HG02588 (cell line): ENCODE measurements around the gene ARGLU1.

Experiments
- ATAC-seq: cut with Tn5 transposase; IDR thresholded peaks from one replicate; pipeline ENCODE4 v1.9.1; 2021; ENCODE audit warnings: mild to moderate bottlenecking, moderate library complexity; ENCODE audit not compliant: unreplicated experiment

Gene ARGLU1

DNA sequence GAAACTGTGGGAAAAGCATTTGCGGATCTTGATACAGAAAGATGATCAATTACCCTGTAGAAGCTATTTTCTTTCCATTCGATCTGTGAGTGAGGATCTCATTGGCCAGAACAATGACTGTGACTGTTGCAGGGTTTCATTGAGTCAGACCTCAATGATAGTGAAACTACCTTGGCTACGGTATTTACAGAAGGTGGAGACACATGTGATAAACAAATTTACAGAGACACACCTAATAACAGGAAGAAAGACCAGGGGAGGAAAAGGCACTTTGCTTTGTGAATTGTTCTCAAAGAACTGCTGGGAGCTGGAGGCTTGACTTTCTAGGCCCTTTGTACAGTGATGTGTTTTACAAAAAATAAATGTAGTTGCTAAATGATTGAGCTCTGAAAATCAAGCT, 19.9 kb upstream of the ARGLU1 start:
- no peak for ATAC-seq

DNA sequence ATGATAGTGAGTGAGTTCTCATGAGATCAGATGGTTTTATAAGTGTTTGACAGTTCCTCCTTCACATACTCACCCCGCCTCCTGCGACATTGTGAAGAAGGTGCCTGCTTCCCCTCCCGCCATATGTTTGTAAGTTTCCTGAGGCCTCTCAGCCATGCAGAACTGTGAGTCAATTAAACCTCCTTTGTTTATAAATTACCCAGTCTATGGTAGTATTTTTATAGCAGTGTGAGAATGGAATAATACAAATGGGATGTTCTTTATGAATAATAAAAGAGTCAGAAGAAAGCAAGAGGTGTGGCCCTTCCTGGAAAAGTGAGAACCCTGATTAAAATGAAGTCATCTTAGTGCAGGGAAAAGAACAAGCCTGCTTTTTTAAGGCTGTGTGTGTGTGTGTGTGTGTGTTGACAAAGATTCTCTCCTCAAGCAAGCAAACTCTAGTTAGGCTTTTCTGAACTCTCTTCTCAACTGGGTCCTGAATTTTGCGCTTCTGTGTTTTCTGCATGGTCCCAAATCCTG, 18.8 kb upstream of the ARGLU1 start:
- ATAC-seq: no peak

DNA sequence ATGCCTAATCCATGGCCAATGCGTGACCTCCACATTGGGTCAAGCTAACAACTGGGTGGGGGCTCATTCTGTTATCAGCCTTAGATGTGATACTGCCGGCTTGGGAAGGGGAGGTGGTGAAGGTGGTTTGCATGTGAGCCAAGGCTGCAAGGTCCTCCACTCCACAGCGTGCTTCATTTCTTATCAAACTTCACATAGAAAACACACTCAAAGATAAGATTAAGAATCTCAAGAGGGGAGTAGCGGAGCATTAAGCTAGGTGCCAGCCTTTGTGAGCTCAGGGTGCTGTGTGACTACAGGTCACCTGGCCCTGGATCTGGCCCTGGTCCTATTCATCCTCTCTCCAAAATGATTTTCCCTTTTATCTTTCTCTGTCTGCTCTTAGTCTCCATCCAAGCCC, 13.3 kb upstream of the ARGLU1 start:
- ATAC-seq: no peak

DNA sequence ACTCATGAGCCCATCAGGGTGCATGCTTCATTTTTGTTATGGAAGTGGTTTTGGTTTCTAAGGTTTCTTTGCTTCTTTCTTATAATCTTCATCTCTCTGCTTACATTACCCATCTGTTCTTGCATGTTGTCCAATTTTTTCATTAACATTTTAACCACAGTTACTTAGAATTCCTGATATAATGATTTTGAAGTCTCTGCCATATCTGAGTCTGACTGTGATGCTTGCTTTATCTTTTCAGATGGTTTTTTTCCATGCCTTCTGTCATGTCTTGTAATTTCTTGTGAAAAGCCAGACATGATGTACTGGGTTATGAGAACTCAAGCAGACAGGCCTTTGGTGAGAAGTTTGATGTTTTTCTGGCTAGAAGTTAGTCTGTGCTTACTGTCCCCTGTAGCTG, 8.0 kb upstream of the ARGLU1 start:
- no peak for ATAC-seq

DNA sequence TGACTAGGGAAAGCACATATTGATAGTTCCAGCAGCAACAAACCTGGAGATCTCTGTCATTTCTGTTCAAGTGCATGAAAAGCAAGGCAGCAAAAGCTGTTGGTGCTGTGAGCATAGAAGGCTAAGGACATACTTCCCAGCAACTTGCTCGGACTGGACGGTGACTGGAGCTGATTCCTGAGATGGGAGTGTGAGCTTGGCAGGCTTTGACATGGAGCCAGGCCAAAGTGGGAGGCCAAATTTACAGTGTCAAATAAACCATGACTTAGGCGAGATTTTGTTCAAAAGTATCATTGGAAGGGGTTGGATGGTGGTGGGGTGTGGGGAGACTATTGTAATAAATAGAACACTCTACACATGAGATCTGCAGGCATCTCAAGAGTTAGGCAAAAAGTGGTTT, 5.9 kb upstream of the ARGLU1 start:
- ATAC-seq: no peak

DNA sequence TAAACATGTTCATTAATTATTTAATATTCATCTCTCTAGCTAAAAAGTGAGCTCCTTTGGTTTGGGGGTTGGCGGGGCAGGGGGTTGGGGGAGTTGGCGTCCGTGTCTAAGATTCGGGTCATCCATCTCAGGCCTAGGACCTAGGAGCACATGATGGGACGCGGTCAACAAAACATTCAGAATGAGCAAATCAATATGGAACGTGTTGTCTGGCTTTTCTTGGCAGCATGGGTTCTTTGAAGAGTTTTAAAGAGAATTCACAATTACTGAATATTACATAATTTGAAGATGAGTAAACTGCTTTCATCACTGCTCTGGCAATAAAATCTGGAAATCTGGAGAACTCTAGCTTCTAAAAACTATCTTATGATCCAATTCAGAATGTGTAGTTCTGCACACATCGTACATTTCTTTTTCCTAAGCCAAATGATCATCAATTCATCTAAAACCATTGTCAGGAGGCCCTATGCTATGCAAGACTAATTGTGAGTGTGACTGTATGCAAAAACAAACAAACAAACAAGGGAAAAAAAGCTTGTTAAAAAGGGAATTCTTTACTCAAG, 5.4 kb upstream of the ARGLU1 start:
- no peak for ATAC-seq

DNA sequence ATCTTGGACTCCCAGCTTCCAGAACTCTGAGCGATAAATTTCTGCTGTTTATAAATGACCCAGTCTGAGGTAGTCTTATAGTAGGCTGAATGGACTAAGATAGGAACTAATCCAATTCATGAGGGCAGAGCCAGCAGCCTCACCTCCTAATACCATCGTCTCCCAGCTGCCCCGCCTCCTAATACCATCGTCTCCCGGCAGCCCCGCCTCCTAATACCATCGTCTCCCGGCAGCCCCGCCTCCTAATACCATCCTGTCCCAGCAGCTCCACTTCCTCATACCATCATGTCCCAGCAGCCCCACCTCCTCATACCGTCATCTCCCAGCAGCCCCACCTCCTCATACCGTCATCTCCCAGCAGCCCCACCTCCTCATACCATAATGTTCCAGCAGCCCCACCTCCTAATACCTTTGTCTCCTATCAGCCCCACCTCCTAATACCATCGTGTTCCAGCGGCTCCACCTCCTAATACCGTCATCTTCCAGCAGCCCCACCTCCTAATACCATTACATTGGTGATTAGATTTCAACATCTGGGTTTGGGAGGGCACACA, 2.4 kb upstream of the ARGLU1 start:
- no peak for ATAC-seq

DNA sequence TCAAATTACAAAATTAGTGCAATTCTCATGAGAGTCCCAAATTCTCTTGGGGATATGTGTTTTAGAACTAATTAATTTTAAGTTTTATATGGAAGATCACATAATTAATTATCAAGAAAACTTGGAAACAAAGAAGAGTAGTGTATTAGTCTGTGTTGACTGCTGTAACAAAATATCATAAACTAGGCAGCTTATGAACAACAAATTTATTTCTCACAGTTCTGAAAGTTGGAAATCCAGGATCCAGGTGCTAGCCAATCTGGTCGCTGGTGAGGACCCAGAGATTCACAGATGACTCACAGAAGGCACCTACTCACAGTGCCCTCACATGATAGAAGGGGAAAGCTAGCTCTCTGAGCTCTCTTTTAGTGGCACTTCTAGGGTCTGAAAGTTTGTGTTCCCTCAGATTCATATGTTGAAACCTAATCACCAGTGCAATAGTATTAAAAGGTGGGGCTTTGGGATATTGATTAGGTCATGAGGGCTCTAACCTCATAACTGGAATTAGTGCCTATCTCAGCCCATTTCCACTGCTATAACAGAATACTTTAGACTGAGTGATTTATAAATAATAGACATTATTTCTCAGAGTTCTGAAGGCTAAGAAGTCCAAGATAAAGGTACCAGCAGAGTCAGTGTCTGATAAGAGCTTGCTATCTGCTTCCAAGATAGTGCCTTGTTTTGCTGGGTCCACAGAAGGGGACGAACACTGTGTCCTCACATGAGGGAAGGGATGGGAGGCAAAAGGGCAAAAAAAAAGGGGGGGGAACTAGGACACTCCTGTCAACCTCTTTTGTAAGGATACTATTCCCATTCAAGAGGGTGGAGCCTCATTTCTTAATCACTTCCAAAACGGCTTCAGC, 1.5 kb upstream of the ARGLU1 start:
- no peak for ATAC-seq

DNA sequence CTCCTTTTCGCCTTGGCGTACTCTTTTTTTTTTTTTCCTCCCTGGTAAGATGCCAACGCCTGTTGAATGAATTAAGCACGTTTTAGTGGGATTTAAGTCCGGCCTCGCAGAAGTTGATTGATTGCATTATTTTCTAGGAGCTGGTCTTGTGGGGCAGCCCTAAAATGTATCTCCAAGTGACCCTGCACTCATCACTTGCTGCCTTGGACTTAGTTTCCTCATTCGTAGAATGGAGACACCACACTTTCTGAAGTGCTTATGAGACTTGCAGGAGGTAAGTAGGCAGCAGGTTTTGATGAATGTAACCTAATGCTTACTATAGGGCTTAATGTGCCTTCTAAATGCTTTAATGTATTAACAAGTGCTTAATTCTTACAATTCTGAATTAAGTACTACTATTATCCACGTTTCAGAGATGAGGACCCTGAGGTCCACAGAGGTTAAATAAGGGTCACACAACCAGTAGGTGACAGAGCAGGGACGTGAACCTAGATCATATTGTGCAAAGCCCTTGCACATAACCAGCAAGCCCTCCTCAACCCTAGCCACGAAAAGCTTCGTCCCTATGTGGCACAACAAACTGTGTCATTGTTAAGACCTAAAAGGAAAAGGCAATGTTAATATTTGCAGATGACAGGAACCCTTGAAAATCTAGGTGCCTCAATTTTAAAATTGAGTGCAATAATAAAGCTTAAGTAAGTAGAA, 514 bp upstream of the ARGLU1 start:
- ATAC-seq: peak; percentile 25

DNA sequence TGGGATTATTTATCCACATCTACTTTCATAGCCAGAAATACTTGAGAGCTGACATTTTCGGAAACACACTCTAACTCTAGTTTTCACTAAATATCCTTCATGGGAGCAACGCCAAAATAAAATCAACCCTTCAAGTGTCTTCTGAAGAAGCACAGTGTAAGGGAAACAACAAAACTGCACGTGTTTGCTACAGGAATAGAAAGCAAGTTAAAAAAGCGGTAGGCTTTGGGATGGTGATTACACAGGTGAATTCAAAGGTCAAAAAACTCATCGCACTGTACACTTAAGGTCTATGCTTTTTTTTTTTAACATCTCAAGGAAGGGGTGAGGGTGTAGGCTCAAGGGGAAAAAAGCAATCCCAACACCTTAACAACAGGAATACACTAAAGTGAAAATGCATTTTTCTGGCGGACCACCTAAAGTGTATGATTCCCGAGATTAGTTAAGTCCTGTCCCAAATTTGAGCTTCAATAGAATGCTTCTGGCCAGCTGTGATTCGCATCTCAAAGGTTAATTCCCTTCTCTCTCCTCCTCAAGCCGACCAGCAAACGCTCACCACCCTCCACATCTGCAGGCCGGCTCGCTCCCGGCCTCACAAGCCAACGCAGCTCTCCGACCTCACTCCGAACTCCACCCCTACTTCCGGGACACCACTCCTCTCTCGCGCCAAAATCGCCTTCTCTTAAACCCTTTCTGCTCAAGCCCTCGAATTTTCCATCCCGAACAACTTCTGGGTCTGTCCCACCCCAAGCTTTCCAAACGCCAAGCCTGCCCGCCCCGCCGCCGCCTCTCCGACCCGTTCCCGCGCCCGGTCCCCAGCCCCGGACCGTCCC, 1.1 kb downstream of the ARGLU1 start:
- ATAC-seq: peak; percentile 46

DNA sequence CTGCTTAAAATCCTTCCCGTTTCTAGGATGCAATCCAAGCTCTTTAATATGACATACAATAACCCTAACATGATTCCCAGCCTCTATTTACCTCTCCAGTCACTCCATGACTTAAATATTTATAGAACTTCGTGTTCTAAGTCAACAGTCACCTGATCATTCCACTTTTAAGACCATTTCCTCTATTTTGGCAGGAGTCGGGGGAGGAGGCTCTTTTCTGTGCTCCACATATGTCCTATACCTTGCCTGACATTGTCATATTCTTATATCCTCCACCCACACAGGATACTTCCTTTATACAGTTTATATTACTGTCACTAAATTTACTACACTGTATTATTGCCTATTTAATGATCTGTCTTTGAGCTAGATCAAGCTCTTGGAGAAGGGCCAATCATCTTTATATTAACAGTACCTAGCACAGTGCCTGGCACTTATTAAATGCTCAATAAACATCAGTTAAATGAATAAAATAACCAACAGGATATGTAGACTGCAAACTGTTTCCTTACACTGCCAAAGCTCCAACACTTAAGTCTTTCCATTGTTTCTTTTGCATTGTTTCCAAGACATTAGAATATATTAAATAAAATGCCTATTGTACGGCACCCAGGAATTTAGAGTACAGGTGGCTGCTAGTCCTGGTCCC, 2.7 kb downstream of the ARGLU1 start:
- ATAC-seq: no peak

DNA sequence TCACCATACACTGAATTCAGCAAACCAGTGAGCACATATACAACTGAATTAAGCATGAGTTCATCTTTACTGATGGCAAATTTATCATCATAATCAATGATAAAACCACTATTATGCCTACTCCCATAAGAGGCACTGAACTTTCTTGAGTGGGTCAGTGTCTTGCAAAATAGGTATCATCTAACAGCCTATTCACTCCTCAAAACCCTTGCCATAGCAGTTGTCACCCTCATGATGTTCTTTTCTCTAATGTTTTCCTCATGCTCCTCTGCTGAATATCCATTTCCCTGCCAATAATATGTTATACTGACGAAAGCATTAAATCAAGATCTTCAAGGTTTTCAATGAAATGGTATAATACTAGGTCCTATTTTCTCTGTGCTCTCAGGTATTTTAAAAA, 5.6 kb downstream of the ARGLU1 start:
- ATAC-seq: no peak

DNA sequence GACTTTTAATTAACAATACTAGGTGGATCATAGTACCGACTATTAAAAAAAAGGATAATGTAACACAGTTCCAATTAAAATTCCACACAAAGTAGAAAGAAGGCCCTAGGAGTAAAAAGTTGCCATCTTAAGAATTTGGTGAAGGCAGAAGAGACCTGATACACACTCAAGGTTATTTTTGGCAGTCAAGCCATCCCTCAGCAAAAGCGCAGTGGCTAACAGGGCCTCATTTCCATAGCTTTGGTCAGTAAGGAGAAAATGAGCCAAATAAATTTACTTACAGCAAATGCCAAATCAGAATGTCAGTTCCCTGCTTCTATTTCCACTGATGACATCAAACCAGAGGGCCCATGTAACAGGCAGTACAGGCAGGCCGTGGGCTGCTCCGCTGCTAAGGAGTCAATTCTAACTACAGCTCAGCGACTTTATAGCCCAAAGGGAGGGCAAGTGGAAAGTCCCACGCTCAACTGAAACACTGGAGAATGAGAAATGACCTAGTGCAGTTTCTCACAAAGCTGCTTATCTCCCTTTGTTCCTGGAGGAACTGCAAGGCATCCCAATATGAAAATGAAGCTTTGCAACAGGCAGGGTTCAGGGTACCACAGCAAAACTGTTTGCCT, 6.3 kb downstream of the ARGLU1 start:
- ATAC-seq: peak; percentile 88

DNA sequence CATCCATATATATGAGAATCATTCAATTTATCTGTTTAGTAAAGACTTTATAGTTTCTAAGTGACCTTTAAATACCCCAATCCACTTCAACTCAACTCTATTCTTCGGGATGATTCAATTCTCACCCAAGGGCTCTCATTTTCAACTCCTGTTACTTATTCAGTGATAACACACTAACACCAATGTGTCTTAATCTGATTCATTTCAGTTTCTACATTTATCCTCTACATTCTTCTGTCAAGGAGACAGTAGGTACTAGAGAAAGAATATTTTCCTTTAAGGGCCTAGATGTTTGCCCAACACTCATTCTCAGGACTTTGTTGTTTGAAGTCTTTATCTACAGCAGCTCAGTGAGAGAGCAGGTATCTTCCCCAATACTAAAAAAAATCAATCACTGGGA, 7.1 kb downstream of the ARGLU1 start:
- peak; percentile 34 for ATAC-seq

DNA sequence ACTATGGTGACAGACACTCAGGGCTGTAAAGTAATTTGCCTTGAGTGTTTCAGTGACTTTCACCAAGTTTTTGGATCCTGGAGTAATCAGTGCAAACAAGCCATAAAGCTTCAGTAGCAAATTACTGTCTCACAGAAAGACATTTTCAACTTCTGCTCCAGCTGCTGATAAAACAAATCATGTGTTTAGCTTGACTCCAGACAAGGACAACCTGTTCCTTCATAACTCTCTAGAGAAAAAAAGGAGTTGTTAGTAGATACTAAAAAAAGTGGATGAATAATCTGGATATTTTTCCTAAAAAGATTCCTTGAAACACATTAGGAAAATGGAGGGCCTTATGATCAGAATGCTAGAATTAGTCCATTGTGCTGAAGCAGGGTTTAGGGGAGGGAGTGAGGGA, 9.4 kb downstream of the ARGLU1 start:
- ATAC-seq: no peak

DNA sequence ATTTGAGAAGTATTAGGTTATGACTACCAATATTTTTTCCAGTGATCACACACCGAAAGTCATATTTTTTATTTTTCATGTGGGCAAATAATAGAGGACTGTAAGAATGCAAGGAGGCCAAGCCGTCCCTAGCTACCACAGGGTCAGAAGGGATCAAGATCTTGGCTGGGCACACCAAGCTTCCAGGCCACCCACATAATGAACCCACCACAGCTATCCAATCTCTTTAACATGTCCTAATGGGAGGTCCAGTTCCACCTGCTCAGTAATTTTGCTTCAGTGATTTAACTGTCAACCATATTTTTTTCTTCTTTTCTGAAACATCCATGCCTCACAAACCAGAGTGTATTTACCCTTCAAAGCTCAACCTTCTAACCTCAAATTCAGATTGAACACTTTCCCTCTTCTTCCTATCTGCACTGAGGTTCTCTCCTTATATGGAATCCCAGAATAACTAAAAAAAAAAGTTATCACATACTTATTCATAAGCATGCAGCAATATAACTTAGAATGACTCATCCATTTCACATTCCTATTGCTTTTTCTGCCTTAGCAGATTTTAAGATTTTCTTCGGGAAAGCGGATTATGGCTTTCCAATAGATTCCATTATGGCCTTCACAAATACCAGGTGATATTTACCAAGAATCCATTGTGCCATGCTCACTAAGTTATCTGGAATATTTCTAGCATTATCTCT, 12.2 kb downstream of the ARGLU1 start:
- ATAC-seq: no peak

DNA sequence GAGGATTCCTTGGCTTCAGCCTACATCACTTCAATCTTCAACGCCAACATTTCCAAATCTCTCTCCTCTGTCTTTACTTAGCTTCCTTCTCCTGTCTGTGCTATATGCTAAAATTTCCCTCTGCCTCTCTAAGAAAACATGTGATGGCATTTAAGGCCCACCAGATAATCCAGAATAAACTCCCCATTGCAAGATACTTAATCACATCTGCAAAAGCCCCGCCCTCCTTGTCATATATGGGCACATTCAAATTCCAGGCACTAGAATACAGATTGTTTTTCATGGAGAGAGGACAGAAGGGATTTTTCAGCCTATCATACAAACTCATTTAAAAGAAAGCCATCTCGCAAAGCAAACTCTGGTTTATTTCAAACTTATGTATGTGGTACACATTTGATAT, 16.2 kb downstream of the ARGLU1 start:
- no peak for ATAC-seq

DNA sequence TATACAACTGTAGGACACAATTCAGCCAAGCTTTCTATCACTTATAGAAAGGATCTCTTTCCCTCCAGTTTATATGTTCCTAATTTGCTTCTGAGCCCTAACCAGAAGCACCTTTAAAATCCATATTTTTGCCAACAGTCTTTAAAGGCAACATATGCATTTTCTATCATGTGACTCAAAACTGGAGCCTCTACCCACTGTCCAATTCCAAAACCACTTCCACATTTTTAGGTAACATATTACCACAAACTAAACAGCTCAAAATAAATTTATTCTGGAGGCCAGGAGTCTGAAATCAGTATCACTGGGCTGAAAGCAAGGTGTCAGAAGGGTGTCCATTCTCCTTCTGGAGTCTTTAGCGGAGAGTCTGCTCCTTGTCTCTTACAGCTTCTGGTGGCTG, 16.6 kb downstream of the ARGLU1 start:
- ATAC-seq: no peak

DNA sequence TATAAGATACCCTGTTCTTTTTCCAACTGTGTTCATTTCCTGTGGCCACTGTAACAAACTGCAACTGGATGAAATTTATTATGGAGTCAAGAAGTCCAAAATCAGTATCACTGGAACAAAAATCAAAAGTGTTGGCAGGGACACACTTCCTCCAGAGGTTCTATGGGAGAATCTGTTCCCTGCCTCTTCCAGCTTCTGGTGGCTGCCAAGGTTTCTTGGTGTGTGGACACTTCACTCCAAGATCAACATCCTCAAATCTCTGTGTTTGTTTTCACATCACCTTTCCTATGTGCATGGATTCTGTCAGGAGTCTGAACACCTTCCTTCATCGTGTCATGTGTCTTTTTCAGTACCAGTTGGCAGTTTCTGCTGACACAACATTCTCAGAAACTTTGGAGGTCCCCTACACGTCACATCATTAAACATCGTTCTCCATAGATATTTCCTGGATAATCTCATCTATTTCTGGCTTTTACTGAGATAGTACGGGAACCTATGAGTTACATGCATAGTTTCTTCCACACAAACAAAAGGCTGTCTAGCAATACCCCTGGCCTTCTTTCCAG, 17.3 kb downstream of the ARGLU1 start:
- ATAC-seq: no peak
